Measurements from ENCODE around the gene PTPRT.

Gene PTPRT

DNA sequence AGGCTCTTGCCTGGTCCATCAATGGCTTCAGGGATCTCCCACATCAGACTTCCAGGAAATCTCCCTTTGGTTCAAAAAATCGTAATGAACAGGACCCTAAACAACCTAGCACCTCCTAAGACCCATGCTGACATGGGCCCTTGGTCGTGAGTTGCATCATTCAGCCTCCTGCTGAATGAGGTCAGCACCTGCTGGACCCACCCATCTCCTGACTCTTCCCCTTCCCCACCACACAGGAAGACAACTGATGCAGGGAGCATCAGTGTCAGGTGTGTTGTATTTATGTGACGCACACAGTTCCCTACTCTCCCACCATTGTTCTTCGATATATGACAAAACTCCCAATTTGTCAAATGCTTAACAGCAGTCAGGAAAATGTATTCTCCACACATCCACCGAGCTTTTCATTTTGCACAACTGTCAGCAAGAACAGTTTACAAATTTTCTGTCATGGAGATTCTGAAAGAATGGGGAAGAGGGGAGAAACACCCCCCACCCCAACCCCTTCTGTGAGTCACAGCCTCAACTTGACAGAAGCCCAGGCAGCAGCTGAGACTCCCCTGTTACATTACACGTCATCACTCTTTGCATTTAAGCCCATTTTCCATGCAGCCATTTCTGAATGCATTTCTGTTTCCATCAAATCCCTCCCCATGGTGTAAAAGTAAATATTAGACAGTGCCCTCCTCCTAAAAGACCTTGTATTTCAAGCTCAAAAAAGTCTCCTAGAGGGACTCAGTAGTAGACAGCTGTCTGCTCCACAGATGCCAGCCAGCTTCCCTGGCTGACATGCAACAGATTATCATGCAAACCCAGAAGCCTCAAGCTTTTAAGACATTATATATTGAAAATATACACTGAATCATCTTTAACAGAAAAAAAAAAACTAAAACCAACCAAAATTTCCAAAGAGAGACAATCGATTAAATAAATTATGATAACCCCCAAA, 577.5 kb downstream of the PTPRT start:
- DNase-seq (ENCODE audit: low read depth), result no peak

DNA sequence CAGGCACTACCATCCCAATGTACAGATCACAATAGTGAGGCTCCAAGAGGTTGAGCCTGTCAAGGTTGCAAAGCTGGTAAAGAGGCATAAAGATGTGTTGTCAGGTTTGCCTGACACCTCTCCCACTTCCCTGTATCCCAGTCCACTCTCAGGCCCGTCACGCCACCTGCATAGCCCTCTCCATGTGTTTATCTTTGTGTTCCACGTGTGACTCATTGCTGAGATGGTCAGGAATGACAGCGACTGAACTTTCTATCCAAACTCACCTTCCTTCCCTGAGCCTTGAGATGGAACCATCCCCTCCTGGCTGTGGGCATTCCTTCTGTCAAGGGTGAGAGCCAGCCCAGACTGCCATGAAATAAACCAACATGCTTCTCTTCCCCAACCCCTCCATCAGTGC, 578.3 kb downstream of the PTPRT start:
- DNase-seq (ENCODE audit: low read depth), result no peak

DNA sequence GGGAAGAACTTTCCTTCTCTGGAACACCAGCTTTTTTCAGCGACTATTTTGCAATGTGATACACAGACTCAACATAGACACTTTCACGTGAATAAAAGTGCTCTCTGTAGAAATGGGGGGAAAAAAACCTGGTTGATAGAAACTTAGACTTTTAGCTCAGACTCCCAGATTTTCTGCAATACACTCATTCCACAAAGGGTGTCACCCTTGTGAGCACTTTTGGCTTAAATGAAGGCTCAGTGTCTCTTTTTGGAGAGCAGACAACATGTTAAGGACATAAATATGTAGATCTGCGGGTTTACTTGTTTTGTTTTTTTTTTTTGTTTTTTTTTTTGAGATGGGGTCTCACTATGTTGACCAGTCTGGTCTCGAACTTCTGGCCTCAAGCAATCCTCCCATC, 579.6 kb downstream of the PTPRT start:
- DNase-seq (ENCODE audit: low read depth), result no peak

DNA sequence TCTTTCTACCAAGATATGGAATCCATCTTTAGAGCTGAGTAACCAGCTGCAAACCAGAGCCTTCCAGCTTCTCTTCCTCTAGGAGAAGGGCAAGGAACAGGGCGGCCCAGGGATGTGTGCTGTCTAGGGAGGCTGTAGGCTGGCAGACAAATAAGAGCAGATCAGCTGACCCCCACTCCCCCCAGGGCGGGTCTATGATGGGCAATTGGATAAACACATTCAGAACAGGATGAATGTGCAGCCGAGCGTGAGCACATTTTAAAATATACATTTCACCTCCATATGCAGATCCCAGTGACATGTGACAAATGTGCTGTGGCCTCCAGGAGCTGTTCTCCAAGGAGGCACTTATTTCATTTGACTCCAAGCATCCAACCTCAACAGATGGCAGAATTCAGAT, 580.1 kb downstream of the PTPRT start:
- DNase-seq (ENCODE audit: low read depth), result no peak

DNA sequence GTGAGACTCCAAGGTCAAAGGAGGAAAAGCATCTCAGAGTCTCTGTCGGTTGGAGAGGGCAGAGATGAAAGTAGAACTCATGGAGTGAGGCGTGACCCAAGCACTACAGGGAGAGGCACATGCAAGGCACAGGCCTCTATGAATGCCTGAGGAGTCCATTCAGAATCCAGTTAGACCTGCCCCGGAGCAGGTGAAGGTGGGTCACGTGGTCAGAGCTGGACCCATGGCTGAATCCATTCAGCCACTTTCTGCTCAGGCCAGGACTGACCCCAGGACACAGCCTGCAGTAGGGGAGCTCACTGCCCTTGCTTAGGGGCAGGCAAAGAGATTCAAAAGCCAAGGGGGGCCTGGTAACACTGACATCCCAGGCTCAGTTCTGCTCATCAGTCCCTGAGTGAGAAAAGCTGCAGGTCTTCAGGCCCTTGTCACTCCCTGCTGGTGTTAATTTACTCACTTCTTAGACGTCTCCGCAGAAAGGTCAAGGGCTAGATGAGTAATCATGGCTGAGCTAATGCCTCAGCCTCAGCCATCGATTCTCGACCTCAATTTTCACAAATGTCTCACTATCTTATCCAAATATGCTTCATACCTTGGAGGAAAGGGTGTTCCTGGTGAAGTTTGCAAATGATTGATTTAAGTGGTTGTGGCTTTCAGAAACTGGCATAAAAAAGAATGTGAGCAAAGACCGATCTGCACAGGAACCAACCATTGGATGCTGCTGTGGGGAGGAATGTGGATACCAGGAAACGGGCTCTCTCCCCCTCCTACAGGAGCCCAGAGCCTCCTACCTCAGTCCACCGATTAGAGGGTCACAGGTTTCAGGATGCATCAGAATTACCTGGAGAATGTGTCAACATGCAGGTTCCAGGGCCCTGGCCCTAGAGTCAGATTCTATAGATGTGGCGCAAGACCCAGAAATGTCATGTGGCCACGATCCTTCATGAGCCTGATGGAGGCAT, 584.4 kb downstream of the PTPRT start:
- DNase-seq (ENCODE audit: low read depth), result no peak

DNA sequence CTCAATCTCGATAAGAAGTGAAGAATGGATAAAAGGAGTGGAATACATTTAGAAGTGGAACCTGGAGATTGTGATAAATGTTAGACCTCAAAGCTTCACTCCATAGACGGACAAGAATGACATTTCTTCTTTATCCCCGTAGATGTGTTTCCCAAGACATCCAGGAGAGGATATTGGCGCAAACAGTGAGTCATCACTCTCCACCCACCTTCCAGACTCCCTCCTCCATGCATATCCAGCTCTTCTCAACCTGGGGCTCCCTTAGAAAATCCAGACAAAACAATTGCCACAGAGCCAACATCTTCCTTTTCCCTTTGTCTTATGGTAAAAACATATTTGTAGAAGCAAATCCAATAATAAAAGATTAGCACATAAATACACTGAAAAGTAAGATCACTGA, 586.1 kb downstream of the PTPRT start:
- no peak for DNase-seq (ENCODE audit: low read depth)

DNA sequence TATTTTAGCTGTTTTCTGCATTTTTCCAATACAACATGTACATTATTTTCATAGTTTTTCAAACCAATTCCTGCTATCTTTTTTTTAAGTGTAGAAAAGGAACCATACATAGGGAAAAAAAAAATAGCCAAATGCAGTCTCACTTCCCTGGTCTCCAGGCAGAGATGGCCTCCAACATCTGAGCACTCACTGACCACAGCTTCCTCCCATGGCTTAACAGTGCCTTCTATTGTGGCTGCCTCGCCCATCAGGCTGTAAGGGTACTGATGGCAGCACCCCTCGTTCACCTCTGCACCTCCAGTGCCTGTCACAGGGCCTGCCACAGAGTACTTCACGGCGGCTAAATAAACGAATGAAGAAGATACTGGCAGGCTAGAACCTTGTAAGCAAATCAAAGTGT, 591.1 kb downstream of the PTPRT start:
- no peak for DNase-seq (ENCODE audit: low read depth)

DNA sequence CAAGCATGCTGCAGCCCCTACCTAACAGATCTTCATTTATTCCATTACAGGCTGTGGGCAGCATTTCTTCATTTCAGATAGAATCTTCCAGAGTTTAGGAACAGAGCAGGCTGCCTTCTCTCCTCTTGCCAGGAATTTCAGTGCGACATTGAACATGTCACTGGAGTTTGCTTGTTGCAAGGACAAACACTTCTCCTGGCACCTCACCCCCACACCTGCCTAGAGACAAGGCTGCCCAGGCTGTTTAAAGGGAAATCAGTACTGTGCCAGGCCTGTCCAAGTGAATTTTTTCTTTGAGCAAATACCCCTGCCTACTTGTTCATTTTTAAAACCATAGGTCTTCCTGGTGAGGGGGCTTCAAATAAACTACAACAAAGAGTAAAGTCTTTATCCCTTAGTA, 594.1 kb downstream of the PTPRT start:
- no peak for DNase-seq (ENCODE audit: low read depth)

DNA sequence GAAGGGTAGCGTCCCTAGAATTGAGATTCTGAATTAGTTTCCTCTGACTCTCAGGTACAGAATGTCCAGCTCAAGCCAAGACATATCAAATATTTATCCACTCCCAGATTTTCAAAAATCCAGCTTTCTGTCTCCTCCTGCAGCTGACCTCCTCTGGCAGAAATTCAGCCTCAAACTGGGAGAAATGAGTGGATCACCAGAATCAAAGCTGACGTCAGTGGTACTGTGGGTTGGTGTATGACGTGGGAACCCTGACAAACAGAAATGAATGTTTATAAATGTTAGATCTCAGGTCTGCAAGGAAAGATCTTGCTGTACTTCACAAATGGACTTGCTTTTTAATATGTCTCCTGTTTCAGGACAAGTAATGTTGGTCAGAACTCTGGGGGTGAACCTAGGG, 595.0 kb downstream of the PTPRT start:
- DNase-seq (ENCODE audit: low read depth), result no peak

DNA sequence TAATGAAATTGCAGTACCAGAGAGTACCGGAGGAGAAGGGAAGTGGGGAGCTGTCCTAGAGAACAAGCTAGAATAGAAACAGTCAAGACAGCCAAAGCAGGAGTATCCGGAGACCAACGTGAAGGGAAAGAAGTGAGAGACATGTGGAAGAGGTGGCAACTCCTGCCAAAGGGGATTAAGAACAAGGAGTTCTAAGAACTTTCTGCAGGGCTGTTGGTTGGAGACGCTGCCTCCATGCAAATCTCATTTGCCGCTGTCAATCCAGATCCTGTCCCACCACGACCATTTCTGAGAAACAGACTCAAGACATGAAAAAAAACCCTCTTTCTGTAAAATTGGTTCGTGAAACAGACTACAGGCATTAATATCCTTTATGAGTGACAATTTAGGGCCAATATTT, 595.7 kb downstream of the PTPRT start:
- DNase-seq (ENCODE audit: low read depth), result no peak

DNA sequence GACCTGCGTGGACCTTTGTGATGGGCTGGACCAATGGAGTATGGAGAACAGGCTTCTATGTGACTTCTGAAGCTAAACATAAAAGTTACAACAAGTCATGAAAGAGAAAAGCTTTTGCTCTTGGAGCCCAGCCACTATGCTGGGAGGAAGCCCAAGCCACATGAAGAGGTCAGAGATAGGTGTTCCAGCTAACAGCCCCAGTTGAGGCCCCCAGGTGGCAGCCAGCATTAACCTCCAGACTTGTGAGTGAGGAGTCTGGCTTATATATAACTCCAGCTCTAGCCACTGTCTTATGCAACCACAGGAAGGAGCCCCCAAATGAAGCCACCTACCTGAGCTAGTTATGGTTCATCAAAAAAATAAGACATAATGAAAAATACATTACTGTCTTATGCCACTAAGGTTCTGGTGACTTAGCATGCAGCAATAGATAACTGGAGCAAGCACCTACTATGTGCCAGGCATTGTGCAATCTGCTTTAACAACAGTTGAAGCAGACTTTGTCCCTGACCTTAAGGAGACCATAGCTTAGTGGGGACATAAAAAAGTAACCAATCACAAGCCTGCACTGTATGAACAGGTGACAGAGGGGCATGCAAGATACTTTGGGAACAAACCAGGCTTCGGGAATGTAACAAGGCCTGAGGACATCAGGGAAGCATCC, 599.6 kb downstream of the PTPRT start:
- DNase-seq (ENCODE audit: low read depth), result no peak

DNA sequence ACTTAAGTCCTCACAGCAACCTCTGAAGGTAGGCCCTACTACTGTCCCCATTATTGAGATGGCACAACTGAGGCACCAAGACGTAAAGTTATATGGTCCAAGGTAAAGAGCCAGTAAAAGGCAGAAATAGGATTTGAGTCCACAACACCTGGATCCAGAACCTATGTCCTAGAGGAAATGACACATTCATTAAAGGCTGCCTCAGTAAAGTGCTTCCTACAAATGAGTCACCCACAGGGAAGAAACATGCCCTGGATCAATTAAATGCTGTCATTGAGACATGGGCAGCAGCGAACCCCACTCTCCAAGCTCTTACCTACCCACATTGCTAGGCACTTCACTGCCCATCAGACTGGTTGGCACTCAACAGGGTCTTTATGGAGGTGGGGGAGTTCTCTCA, 600.9 kb downstream of the PTPRT start:
- DNase-seq (ENCODE audit: low read depth), result no peak

DNA sequence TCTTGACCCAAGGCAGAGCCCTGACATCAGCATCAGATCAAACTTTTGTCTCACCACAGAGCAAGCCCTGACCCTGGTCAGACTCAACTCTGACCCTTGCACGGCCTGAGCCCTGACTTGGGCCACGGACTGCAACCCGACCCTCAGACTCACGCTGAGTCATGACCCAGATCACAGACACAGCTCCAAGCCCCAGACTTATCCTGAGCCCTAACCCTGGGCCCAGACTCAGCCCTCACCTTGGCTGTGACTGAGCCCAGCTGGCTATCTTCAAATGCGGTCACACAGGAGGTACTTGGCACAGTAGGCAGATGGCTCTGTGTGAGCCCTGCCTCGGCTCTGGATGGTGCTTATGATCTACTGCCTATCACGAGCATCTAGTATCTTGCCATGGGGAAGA, 602.3 kb downstream of the PTPRT start:
- no peak for DNase-seq (ENCODE audit: low read depth)

DNA sequence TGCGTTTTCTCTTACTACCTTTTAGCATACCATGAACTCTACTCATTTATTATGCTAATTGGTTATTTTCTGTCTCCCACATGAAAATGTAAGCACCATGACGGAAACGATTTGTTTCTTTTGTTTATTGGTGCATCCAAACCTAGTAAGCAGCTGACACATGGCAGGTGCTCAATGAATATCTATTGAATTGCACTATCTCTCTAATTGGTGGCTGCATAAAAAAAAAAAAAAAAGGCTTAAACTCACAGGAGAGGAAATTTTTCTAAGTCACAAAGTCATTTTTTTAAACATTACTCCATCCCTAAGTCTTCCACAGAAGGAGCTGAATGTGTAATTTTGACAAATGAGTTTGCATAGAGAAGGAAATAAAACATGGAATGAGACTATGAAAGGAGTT, 608.4 kb downstream of the PTPRT start:
- no peak for DNase-seq (ENCODE audit: low read depth)

DNA sequence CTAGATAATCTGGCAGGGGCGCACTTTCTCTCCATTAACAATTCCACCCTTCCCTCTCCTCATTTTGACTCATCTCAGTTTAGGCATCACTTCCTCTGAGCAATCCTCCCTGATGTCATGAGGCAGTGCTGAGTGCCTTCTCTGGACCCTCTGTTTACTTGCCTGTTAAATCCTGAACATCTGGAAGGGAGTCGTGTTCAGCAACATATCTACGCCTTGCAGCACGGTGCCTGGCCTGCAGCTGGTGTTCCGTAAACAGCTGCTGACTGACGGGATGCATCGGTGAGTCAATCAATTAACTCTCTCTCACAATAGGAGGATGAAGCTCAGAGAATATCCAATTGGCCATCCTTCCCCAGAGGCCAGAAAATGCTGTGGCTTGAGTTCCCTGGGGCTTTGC, 613.5 kb downstream of the PTPRT start:
- no peak for DNase-seq (ENCODE audit: low read depth)

DNA sequence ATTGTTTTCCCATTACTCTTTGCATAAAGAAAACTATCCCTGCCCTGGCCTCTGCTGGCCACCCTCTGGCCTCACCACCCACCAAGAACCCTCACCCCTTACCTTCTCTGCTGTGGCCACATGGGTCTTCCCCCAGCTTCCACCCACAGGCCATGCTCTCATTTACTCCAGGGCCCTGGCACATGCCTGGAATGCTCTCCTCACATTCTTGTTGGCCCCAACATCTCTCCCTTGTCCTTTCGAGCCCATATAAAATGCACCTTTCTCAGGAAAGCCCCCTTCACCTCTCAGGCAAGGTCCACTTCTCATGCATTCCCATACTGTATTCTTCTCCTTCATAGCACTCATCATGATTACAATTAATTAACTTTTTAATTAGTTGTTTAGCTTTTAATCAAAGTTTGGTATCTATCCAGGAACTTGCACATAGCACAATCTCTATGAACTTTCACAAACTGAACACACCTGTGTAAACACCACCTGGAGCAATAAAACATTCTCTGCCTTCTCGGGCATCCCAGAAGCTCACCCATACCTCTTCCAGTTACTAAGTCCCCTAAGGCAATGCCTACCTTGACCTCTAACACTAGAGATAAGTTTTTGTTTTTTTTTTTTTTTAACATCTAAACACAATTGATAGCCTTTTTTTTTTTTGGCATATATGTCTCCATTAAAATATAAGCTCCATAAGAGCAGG, 617.2 kb downstream of the PTPRT start:
- no peak for DNase-seq (ENCODE audit: low read depth)

DNA sequence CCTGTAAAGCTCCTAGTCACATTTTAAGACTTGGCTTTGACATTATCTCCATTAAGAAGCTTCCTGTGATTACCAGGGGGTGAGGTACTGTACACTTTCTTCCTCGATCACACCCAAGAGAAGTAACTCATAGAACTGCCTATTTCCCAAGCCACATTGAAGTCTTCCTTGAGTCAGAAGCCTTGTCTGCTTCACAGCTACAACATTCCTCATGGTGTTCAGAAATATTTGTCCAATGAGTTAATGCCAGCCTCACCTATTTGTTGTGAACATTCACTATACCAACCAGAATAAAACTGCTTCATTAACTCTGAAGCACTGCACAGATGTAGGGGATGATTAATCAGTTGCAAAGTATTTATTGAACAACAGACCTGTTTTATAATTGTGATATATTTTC, 622.3 kb downstream of the PTPRT start:
- DNase-seq (ENCODE audit: low read depth), result no peak

DNA sequence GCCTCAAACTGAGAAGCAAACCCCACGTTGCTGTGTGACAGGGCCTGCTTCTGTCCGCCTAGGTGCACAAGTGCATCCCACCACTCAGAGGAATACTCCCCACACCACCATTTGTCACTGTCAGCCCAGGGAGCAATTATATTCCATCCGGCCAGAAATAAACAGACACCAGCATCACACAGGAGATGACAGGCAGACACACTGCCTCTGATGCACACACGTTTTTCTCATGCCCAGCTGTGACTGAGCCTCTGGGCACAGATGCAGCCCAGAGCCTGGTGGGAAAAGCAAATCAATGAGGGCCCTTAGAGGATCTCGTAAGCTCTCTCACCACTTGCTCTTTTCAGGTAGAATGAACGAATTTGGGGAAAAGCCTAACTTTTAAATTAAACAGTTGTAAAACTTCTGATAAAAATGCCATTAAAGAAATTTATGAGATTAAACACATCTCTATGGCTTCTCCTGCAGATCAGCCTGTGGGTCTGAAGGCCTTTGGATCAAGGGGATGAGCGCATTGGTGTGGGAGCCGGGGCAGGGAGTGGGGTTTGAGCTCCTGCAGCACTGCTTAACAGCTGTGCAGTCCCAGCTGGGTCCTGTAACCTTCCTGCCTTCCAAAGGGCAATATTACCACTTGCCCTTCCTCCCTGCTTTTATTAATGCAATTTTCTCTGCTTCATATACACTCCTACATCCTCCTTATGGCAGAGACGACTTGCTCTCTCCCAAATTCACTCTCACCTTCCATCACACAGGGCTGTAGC, 624.3 kb downstream of the PTPRT start:
- DNase-seq (ENCODE audit: low read depth), result no peak

DNA sequence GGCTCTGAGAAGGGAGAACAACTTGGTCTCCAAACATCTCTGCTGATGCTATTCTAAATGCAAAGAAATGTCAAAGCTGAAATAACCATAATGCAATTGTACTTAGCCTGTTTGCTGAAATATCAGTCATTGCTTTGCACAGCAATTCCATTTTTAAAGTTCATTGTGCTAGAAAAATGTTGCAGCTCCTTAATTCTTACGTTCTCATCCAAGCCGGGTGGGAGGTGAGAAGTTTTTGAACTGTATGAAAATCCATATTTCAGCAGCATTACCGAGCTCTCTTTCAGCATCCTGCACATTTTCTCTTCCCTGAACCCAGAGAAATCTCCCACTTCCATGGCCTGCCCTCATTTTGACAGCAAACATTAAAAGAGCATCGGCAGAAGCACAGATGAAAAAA, 630.0 kb downstream of the PTPRT start:
- DNase-seq (ENCODE audit: low read depth), result no peak

DNA sequence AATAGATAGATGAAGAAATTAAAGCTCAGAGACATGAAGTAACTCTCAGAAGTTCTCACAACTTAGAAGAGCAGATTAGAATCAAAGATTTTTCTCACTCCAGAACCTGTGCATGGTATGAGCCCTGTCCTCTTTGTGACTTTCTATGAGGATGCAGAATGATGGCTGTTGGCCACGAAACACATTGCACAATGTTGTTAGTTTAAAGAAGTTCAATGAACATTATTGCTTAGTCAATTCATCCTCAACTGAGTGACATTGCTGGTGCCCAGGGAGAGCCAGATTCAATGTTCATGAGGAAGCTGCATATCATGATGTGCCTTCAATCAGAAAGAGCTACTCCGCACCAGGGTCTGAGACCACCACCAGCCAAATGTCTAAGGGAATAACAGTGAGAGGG, 633.1 kb downstream of the PTPRT start:
- no peak for DNase-seq (ENCODE audit: low read depth)

DNA sequence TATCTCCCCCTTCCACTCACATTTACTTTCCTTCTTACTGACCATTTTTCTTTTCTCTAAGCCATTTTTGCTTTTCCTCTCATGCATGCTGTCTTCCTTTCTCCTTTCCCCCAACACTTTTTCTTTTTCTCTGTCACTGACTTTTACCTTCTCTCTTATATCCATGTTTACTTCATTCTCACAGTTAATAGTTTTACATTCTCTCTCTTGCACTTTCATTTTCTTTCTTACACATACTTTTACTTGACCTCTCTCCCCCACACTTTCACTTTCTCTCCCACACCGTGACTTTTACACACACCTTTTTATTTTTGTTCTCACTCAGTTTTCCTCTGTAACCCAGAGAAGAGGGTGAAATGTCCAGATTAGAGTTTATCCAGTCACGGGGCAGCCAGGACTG, 636.3 kb downstream of the PTPRT start:
- no peak for DNase-seq (ENCODE audit: low read depth)

Data from GM04504 (cell line).